ENCODE data around the gene ZFAND3.

DNA sequence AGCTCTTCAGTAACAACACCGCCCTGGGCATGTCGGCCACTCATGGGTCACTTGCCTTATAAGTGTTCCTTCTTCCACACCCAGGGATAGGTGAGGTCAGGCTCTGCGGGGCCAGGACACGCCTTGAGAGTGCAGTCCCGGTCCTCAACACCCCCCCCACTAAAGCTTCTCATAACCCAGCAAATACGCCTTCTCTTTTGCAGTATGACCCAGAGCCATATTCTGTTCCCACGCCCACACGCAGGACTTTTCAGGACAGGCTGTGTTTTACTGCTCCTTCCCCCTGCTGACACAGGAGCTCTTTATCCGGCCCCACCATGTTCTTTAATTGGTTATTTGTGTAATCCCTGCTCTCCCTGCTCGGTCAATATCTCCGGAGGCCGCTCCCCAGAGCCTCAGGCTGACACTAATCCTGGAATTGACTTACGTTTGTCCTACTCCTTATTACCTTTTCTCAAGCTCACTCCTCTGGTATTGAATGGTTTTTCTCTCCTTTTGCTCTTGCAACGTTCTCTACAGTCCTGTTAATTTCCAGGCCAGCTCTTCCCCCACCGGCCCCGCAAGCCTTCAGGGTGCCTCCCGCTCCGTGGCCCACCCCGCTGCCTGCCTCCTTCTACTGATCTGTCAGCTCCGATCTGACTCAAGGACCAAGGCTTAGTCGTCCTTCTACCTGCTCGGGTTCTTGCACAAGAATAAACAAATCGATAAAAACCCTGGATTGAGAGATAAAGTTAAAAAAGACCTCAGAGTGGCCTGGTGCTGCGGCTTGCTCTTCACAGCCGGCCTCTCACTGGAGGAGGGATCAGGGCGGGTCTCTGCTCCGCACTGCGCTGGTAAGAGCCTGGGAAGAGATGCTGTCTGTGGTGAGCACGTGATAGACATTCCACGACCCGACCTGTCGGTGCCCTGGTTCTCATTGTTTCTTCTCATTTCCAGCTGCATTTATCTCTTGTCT is 357.5 kb downstream of the ZFAND3 start:
- no peak for TF ChIP-seq CTCF (IDR thresholded peaks at IDR 0.05 in 2 of 3, conservative IDR thresholded peaks at IDR 0.05 in 1 of 3; ENCODE audit: borderline replicate concordance in 1 of 3, insufficient read depth in 1 of 3, low read depth in 2 of 3, low read length in 2 of 3)
- no peak for TF ChIP-seq SRF (IDR thresholded peaks at IDR 0.05; ENCODE audit: low read depth)
- no peak for TF ChIP-seq SIN3A (IDR thresholded peaks at IDR 0.05; ENCODE audit: low read depth)
- TF ChIP-seq, protein P1, sequence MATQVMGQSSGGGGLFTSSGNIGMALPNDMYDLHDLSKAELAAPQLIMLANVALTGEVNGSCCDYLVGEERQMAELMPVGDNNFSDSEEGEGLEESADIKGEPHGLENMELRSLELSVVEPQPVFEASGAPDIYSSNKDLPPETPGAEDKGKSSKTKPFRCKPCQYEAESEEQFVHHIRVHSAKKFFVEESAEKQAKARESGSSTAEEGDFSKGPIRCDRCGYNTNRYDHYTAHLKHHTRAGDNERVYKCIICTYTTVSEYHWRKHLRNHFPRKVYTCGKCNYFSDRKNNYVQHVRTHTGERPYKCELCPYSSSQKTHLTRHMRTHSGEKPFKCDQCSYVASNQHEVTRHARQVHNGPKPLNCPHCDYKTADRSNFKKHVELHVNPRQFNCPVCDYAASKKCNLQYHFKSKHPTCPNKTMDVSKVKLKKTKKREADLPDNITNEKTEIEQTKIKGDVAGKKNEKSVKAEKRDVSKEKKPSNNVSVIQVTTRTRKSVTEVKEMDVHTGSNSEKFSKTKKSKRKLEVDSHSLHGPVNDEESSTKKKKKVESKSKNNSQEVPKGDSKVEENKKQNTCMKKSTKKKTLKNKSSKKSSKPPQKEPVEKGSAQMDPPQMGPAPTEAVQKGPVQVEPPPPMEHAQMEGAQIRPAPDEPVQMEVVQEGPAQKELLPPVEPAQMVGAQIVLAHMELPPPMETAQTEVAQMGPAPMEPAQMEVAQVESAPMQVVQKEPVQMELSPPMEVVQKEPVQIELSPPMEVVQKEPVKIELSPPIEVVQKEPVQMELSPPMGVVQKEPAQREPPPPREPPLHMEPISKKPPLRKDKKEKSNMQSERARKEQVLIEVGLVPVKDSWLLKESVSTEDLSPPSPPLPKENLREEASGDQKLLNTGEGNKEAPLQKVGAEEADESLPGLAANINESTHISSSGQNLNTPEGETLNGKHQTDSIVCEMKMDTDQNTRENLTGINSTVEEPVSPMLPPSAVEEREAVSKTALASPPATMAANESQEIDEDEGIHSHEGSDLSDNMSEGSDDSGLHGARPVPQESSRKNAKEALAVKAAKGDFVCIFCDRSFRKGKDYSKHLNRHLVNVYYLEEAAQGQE (IDR thresholded peaks at IDR 0.05; ENCODE audit: low read depth): no peak
- TF ChIP-seq, protein P2, sequence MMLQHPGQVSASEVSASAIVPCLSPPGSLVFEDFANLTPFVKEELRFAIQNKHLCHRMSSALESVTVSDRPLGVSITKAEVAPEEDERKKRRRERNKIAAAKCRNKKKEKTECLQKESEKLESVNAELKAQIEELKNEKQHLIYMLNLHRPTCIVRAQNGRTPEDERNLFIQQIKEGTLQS (IDR thresholded peaks at IDR 0.05): no peak
- TF ChIP-seq POLR2AphosphoS5 (IDR thresholded peaks at IDR 0.05; ENCODE audit: low read depth, low read length): no peak
